A673 (cell line): Measurements from ENCODE around the gene MRPL42. TPM values are rescaled to one million over a fixed set of nuclear protein-coding genes. Genes with fewer than 3 reads are reported as not detected.
"Not testable (repeated sequence)": the region's sequence is repeated elsewhere in the genome, so short reads cannot be mapped to it uniquely, and the experiment has no call there.

Source experiments
- BruUV-seq: library from RNA; stranded (reverse); fragments of 400-500 nt; replicated peaks from 2 replicates; lab custom pipeline; 2021; lab: Mats Ljungman, UMichigan
- CTCF ChIA-PET: fragments of 300-600 bp; sonication (Branson Sonifier 250); formaldehyde crosslinking; loops from one replicate; lab custom pipeline; 2022; ENCODE audit warnings: antibody characterized with exemption; lab: Charles Lee
- POLR2A ChIA-PET: fragments of 300-600 bp; sonication (Branson Sonifier 250); formaldehyde crosslinking; loops from one replicate; lab custom pipeline; 2022; ENCODE audit warnings: antibody characterized with exemption; ENCODE audit not compliant: low non-redundant PET; lab: Charles Lee
- DNase-seq: peaks from one replicate; pipeline ENCODE4 v3.0.0-alpha.2; 2015; ENCODE audit warnings: low spot score
- H3K27ac ChIP-seq: fragments of 200-600 bp; sonication (generic); 2 replicates; pipeline ENCODE4 v1.5.1; 2016; ENCODE audit warnings: mixed run types, low read depth, mild to moderate bottlenecking, mixed read lengths, antibody characterized with exemption, low read length; ENCODE audit not compliant: poor library complexity, severe bottlenecking
- H3K27me3 ChIP-seq: fragments of 200-600 bp; sonication (generic); replicated peaks from 2 replicates; pipeline ENCODE4 v1.6.1; 2017; ENCODE audit warnings: mixed run types, low read depth, mild to moderate bottlenecking, mixed read lengths, antibody characterized with exemption, low read length; ENCODE audit not compliant: insufficient read depth, poor library complexity
- H3K36me3 ChIP-seq: fragments of 200-600 bp; sonication (generic); 2 replicates; pipeline ENCODE4 v1.6.1; 2016; ENCODE audit warnings: mixed run types, mild to moderate bottlenecking, mixed read lengths, antibody characterized with exemption, low read length; ENCODE audit not compliant: insufficient read depth, poor library complexity, severe bottlenecking
- H3K4me1 ChIP-seq: fragments of 200-600 bp; sonication (generic); 2 replicates; pipeline ENCODE4 v1.6.1; 2017; ENCODE audit warnings: mixed run types, mild to moderate bottlenecking, mixed read lengths, antibody characterized with exemption, low read length; ENCODE audit not compliant: insufficient read depth, poor library complexity, severe bottlenecking
- H3K4me3 ChIP-seq: fragments of 200-600 bp; sonication (generic); 2 replicates; pipeline ENCODE4 v1.5.1; 2016; ENCODE audit warnings: low read depth, mixed run types, mild to moderate bottlenecking, mixed read lengths, low read length; ENCODE audit not compliant: poor library complexity, severe bottlenecking
- H3K9me3 ChIP-seq: fragments of 200-600 bp; sonication (generic); 2 replicates; pipeline ENCODE4 v1.6.1; 2016; ENCODE audit warnings: mixed run types, low read depth, mild to moderate bottlenecking, mixed read lengths, antibody characterized with exemption, low read length; ENCODE audit not compliant: poor library complexity, severe bottlenecking
- EZH2 ChIP-seq: fragments of 200-600 bp; sonication (generic); IDR thresholded peaks from 2 replicates; pipeline ENCODE4 v1.6.1; 2017; ENCODE audit warnings: borderline replicate concordance, low read depth, mild to moderate bottlenecking, mixed read lengths, antibody characterized with exemption, low read length; ENCODE audit not compliant: poor library complexity, severe bottlenecking
- intact Hi-C: fragments of 100-400 bp; cut with micrococcal nuclease; formaldehyde crosslinking; loops from one replicate; pipeline ENCODE4 v1.10.0; 2022; ENCODE audit not compliant: unreplicated experiment
- total RNA-seq: library from RNA; stranded (reverse); gene quantifications from 2 replicates; pipeline ENCODE4 v1.2.3, GENCODE V29; 2021
- TF ChIP-seq, protein P1 (sequence below): fragments of 300-800, 200-600 bp; sonication (generic); conservative IDR thresholded peaks from 2 replicates; pipeline ENCODE4 v1.5.1; 2017; ENCODE audit warnings: low read depth, mild to moderate bottlenecking, antibody characterized with exemption, low read length, moderate library complexity, mixed read lengths

Gene MRPL42
- total RNA-seq, 1 experiment from 2014 or later = 196 TPM

DNA sequence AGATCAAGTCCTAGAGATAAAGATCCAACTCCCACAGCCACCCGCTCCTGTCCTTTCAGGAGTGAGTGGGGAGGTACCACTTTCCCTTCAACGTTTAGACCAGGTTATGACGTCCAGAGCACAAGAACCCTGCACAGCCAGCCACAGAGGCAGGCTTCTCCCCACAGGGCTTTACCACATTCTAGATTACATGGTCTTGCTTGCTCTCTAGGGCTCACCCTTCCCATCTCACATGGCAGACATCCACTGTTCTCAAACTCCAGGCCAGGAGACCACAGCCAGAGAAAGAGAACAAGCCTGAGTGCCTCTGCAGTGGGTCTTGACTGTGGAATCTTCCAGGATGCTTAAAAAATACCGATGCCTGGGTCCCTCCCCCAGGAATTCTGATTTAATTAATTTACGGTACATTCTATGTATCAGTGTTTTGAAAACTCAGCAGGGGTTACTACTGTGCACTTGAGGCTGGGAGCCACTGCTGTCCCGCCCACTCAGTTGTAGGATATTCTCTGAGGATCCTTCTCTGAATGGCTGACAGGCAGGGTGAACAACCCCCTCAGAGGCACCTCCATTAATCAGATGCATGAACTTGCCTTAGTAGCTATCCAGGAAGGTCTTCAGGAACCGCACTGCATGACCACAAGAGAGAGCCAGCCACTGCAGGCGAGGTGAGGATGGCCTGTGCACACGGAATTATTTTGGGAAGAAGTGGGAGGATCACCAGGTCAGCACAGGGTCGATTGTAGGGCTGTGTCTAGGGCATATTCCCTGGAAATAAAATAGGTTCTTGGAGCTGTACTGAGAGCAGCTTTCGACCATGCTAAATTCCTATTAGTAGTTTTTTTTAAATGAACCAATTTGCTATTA is 83.7 kb downstream of the MRPL42 start:
- H3K9me3 ChIP-seq = no peaks in the 10 kb centered on the region
- H3K4me3 ChIP-seq = no peak overlapping the region
- H3K36me3 ChIP-seq = no peaks in the 10 kb centered on the region
- no TSS peak for BruUV-seq
- peak; percentile 85 for DNase-seq
- intact Hi-C loops = no loop called here
- no peak overlapping the region for H3K27ac ChIP-seq
- no peaks in the 10 kb centered on the region for H3K27me3 ChIP-seq
- CTCF ChIA-PET = no interaction called here
- POLR2A ChIA-PET = no interaction called here
- TF ChIP-seq, protein P1, sequence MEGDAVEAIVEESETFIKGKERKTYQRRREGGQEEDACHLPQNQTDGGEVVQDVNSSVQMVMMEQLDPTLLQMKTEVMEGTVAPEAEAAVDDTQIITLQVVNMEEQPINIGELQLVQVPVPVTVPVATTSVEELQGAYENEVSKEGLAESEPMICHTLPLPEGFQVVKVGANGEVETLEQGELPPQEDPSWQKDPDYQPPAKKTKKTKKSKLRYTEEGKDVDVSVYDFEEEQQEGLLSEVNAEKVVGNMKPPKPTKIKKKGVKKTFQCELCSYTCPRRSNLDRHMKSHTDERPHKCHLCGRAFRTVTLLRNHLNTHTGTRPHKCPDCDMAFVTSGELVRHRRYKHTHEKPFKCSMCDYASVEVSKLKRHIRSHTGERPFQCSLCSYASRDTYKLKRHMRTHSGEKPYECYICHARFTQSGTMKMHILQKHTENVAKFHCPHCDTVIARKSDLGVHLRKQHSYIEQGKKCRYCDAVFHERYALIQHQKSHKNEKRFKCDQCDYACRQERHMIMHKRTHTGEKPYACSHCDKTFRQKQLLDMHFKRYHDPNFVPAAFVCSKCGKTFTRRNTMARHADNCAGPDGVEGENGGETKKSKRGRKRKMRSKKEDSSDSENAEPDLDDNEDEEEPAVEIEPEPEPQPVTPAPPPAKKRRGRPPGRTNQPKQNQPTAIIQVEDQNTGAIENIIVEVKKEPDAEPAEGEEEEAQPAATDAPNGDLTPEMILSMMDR = no peak
- no peak for TF ChIP-seq EZH2
- H3K4me1 ChIP-seq = peaks cover 8% of the 10 kb centered on the region

- Histone ChIP-seq H3K9me3 (no peaks in the 10 kb centered on the region), H3K36me3 (no peaks in the 10 kb centered on the region), H3K27ac (no peak overlapping the region), H3K4me3 (no peak overlapping the region), H3K27me3 (no peaks in the 10 kb centered on the region), H3K4me1 (peaks cover 8% of the 10 kb centered on the region)
- no peak for DNase-seq
- intact Hi-C loops = no loop called here
- TF ChIP-seq, protein P1 = no peak
- no peak for TF ChIP-seq EZH2
- no TSS peak for BruUV-seq
- POLR2A ChIA-PET = no interaction called here
- CTCF ChIA-PET = no interaction called here
These were observed 85.1 kb downstream of the MRPL42 start for GRCh38 chr12:93552427-93552826.

DNA sequence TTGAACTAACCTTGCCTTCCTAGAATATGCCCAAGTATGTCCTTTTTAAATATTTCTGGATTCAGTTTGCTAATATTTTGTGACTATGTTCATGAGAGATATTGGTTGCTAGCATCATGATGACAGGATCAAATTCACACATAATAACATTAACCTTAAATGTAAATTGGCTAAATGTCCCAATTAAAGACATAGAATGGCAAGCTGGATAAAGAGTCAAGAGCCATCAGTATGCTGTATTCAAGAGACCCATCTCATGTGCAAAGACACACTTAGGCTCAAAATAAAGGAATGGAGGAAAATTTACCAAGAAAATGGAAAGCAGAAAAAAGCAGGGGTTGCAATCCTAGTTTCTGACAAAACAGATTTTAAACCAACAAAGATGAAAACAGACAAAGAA is 90.6 kb downstream of the MRPL42 start:
- H3K4me3 ChIP-seq, DNase-seq, H3K27ac ChIP-seq, POLR2A ChIA-PET, H3K9me3 ChIP-seq, H3K27me3 ChIP-seq, intact Hi-C loops, CTCF ChIA-PET, H3K4me1 ChIP-seq, BruUV-seq, H3K36me3 ChIP-seq: not testable (repeated sequence)

DNA sequence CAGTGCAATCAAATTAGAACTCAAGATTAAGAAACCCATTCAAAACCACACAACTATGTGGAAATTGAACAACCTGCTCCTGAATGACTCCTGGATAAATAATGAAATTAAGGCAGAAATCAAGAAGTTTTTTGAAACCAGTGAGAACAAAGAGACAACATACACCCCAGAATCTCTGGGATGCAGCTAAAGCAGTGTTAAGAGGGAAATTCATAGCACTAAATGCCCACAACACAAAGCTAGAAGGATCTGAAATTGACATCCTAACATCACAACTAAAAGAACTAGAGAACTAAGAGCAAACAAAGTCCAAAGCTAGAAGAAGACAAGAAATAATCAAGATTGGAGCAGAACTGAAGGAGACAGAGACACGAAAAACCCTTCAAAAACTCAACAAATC is 91.4 kb downstream of the MRPL42 start:
- DNase-seq, BruUV-seq, H3K36me3 ChIP-seq, H3K4me1 ChIP-seq, H3K27me3 ChIP-seq, H3K27ac ChIP-seq, H3K9me3 ChIP-seq, POLR2A ChIA-PET, H3K4me3 ChIP-seq, CTCF ChIA-PET, intact Hi-C loops: not testable (repeated sequence)
